GM23338 (cell line): Measurements from ENCODE around the gene STK38L. TPM values are rescaled to one million over a fixed set of nuclear protein-coding genes. Genes with fewer than 3 reads are reported as not detected.

Experiments
- ATAC-seq: fragments of 200-7000 bp; cut with Tn5 transposase; 3 replicates; pipeline ENCODE4 v1.9.1; 2020
- DNase-seq: peaks from one replicate; pipeline ENCODE4 v3.0.0-alpha.2; 2015; ENCODE audit warnings: low spot score
- H2AFZ ChIP-seq: fragments of 200-600 bp; sonication (generic); 2 replicates; pipeline ENCODE4 v1.8.0; 2016; ENCODE audit warnings: antibody characterized with exemption, mild to moderate bottlenecking, moderate library complexity
- H3F3A ChIP-seq: fragments of 200-600 bp; sonication (generic); replicated peaks from 2 replicates; pipeline ENCODE4 v1.8.0; 2017; ENCODE audit warnings: antibody characterized with exemption, mixed run types, low read depth
- H3K27ac ChIP-seq: fragments of 200-600 bp; sonication (generic); 2 replicates; pipeline ENCODE4 v1.6.1; 2016; ENCODE audit warnings: low read depth
- H3K27me3 ChIP-seq: fragments of 200-600 bp; sonication (generic); 2 replicates; pipeline ENCODE4 v1.8.0; 2016; ENCODE audit warnings: mild to moderate bottlenecking, mixed run types, moderate library complexity; ENCODE audit not compliant: insufficient read depth
- H3K36me3 ChIP-seq: fragments of 200-600 bp; sonication (generic); 2 replicates; pipeline ENCODE4 v1.8.0; 2016; ENCODE audit warnings: mild to moderate bottlenecking; ENCODE audit not compliant: insufficient read depth
- H3K4me1 ChIP-seq: fragments of 200-600 bp; sonication (generic); 2 replicates; pipeline ENCODE4 v1.8.0; 2016; ENCODE audit warnings: mild to moderate bottlenecking, moderate library complexity; ENCODE audit not compliant: insufficient read depth
- H3K4me2 ChIP-seq: fragments of 200-600 bp; sonication (generic); 2 replicates; pipeline ENCODE4 v1.7.1; 2017; ENCODE audit warnings: mixed run types
- H3K4me3 ChIP-seq: fragments of 200-600 bp; sonication (generic); 2 replicates; pipeline ENCODE4 v1.6.1; 2016; ENCODE audit warnings: mixed run types
- H3K79me2 ChIP-seq: fragments of 200-600 bp; sonication (generic); replicated peaks from 2 replicates; pipeline ENCODE4 v1.8.0; 2017; ENCODE audit warnings: mild to moderate bottlenecking; ENCODE audit not compliant: insufficient read depth
- H3K9me2 ChIP-seq: fragments of 200-600 bp; sonication (generic); 2 replicates; pipeline ENCODE4 v1.8.0; 2017; ENCODE audit not compliant: insufficient read depth
- H4K20me1 ChIP-seq: fragments of 200-600 bp; sonication (generic); replicated peaks from 2 replicates; pipeline ENCODE4 v1.8.0; 2017; ENCODE audit warnings: mild to moderate bottlenecking; ENCODE audit not compliant: insufficient read depth
- H3K27ac Mint-ChIP-seq: 2 replicates; pipeline ENCODE4 v1.8.0; 2020; ENCODE audit warnings: inconsistent platforms, mild to moderate bottlenecking, moderate library complexity, mixed read lengths
- H3K27me3 Mint-ChIP-seq: 3 replicates; pipeline ENCODE4 v1.8.0; 2022; ENCODE audit warnings: low read depth, mild to moderate bottlenecking, moderate library complexity, mixed read lengths, inconsistent platforms; ENCODE audit not compliant: insufficient read depth, poor library complexity
- H3K36me3 Mint-ChIP-seq: 3 replicates; pipeline ENCODE4 v1.8.0; 2021; ENCODE audit warnings: low read depth, mild to moderate bottlenecking, inconsistent platforms, moderate library complexity, mixed read lengths
- H3K4me1 Mint-ChIP-seq: 3 replicates; pipeline ENCODE4 v1.8.0; 2020; ENCODE audit warnings: mild to moderate bottlenecking, inconsistent platforms, mixed read lengths
- H3K4me3 Mint-ChIP-seq: 3 replicates; pipeline ENCODE4 v1.8.0; 2021; ENCODE audit warnings: moderate library complexity, mild to moderate bottlenecking, inconsistent platforms, mixed read lengths
- H3K9me3 Mint-ChIP-seq: 3 replicates; pipeline ENCODE4 v1.8.0; 2020; ENCODE audit warnings: moderate library complexity, mild to moderate bottlenecking, inconsistent platforms, mixed read lengths
- CREB1 ChIP-seq: fragments of 250-450 bp; sonication (Bioruptor Pico); IDR thresholded peaks from 2 replicates; pipeline ENCODE4 v1.5.0; 2020; ENCODE audit warnings: low read depth, mild to moderate bottlenecking, moderate library complexity
- ETS1 ChIP-seq: IDR thresholded peaks from 2 replicates; pipeline ENCODE4 v1.6.1; 2016; ENCODE audit warnings: antibody characterized with exemption
- EZH2 ChIP-seq: fragments of 200-600 bp; sonication (generic); IDR thresholded peaks from one replicate; pipeline ENCODE4 v1.8.0; 2017; ENCODE audit warnings: antibody characterized with exemption, mild to moderate bottlenecking, low read depth; ENCODE audit not compliant: unreplicated experiment
- EZH2phosphoT487 ChIP-seq: fragments of 200-600 bp; sonication (generic); IDR thresholded peaks from one replicate; pipeline ENCODE4 v1.8.1; 2018; ENCODE audit warnings: antibody characterized with exemption; ENCODE audit not compliant: unreplicated experiment
- NANOG ChIP-seq: IDR thresholded peaks from 2 replicates; pipeline ENCODE4 v1.6.1; 2016; ENCODE audit warnings: antibody characterized with exemption, borderline replicate concordance
- REST ChIP-seq: IDR thresholded peaks from one replicate; pipeline ENCODE4 v1.6.1; 2018; ENCODE audit warnings: antibody characterized with exemption; ENCODE audit not compliant: unreplicated experiment
- STAT1 ChIP-seq: IDR thresholded peaks from one replicate; pipeline ENCODE4 v1.6.1; 2016; ENCODE audit warnings: antibody characterized with exemption; ENCODE audit not compliant: unreplicated experiment
- ZNF114 ChIP-seq: fragments of 250-450 bp; sonication (Bioruptor Pico); IDR thresholded peaks from 2 replicates; pipeline ENCODE4 v1.5.0; 2020; ENCODE audit warnings: mild to moderate bottlenecking, moderate library complexity
- ZNF331 ChIP-seq: fragments of 250-450 bp; sonication (Bioruptor Pico); IDR thresholded peaks from 2 replicates; pipeline ENCODE4 v1.5.0; 2020; ENCODE audit warnings: low read depth, mild to moderate bottlenecking, moderate library complexity
- ZNF462 ChIP-seq: fragments of 250-450 bp; sonication (Bioruptor Pico); IDR thresholded peaks from 2 replicates; pipeline ENCODE4 v1.5.0; 2020; ENCODE audit warnings: mild to moderate bottlenecking, moderate library complexity
- polyA plus RNA-seq: library from polyadenylated mRNA; unstranded; fragments of >200 nt; fragmentation: Nextera tagmentation; extraction: Ambion mirVana; gene quantifications from 2 replicates; pipeline ENCODE4 v1.2.1, GENCODE V29; 2016
- total RNA-seq: library from RNA; depleted of rRNA; stranded (reverse); fragments of >200 nt; shearing (Covaris generic); gene quantifications from 2 replicates; pipeline ENCODE4 v1.2.3, GENCODE V29; 2014

Gene STK38L
- total and polyA plus RNA-seq, 2 experiments from 2014 or later: 28.9 to 56.5 TPM

- H3K36me3 ChIP-seq: no peaks in the 10 kb centered on the region
- H3K9me2 ChIP-seq: no peaks in the 10 kb centered on the region
- DNase-seq: no peak
- no peaks in the 10 kb centered on the region for H3F3A ChIP-seq
- no peaks in the 10 kb centered on the region for H3K4me1 ChIP-seq
- no peaks in the 10 kb centered on the region for H3K36me3 Mint-ChIP-seq
- H3K79me2 ChIP-seq: no peaks in the 10 kb centered on the region
- H3K27me3 Mint-ChIP-seq: peaks cover 1% of the 10 kb centered on the region
- H3K4me2 ChIP-seq: no peak overlapping the region
- H3K27ac Mint-ChIP-seq: no peak overlapping the region
- H3K27ac ChIP-seq: no peak overlapping the region
- H2AFZ ChIP-seq: no peak overlapping the region; the same call in 1 of the 2 replicates
- H3K4me1 Mint-ChIP-seq: no peaks in the 10 kb centered on the region
- no peak for ATAC-seq
- H3K4me3 Mint-ChIP-seq: no peak overlapping the region
- H3K9me3 Mint-ChIP-seq: no peaks in the 10 kb centered on the region
- TF ChIP-seq NANOG (no peak), STAT1 (no peak)
- H3K27me3 ChIP-seq: no peaks in the 10 kb centered on the region
- H4K20me1 ChIP-seq: no peaks in the 10 kb centered on the region
- no peak overlapping the region for H3K4me3 ChIP-seq
Measured at GRCh38 chr12:27220055-27220987, 23.8 kb upstream of the STK38L start.

- H3K27ac ChIP-seq: no peak overlapping the region
- H4K20me1 ChIP-seq: no peaks in the 10 kb centered on the region
- no peaks in the 10 kb centered on the region for H3K4me1 ChIP-seq
- ATAC-seq (no peak), DNase-seq (no peak)
- H3K4me3 ChIP-seq: no peak overlapping the region
- no peaks in the 10 kb centered on the region for H3K36me3 Mint-ChIP-seq
- no peak overlapping the region for H3K4me2 ChIP-seq
- no peaks in the 10 kb centered on the region for H3K36me3 ChIP-seq
- H3K9me2 ChIP-seq: no peaks in the 10 kb centered on the region
- peaks cover 1% of the 10 kb centered on the region for H3K27me3 Mint-ChIP-seq
- no peaks in the 10 kb centered on the region for H3K4me1 Mint-ChIP-seq
- H2AFZ ChIP-seq: no peak overlapping the region
- H3K4me3 Mint-ChIP-seq: no peak overlapping the region
- H3K9me3 Mint-ChIP-seq: no peaks in the 10 kb centered on the region
- no peaks in the 10 kb centered on the region for H3K27me3 ChIP-seq
- no peaks in the 10 kb centered on the region for H3K79me2 ChIP-seq
- no peak overlapping the region for H3K27ac Mint-ChIP-seq
- H3F3A ChIP-seq: no peaks in the 10 kb centered on the region
- no peak for TF ChIP-seq NANOG
- no peak for TF ChIP-seq ZNF114 (CRISPR knock-in tag)
- no peak for TF ChIP-seq ETS1
- TF ChIP-seq ZNF331: no peak
- no peak for TF ChIP-seq STAT1
- no peak for TF ChIP-seq ZNF462 (CRISPR knock-in tag)
- no peak for TF ChIP-seq REST
- TF ChIP-seq EZH2: no peak
- no peak for TF ChIP-seq EZH2phosphoT487
- no peak for TF ChIP-seq CREB1 (CRISPR knock-in tag)
Measured at GRCh38 chr12:27220988-27221345, 23.1 kb upstream of the STK38L start.
